HG03060 (cell line): ENCODE measurements around the gene RECK.
A peak's percentile ranks its signal among the peaks of the same experiment; 100 is the strongest.

Experiments
- ATAC-seq: cut with Tn5 transposase; IDR thresholded peaks from one replicate; pipeline ENCODE4 v1.9.1; 2021; ENCODE audit warnings: low read depth, moderate number of reproducible peaks; ENCODE audit not compliant: unreplicated experiment

RECK gene

GRCh38 chr9:36135741-36136271 is 99.1 kb downstream of the RECK start:
- no peak for ATAC-seq

DNA sequence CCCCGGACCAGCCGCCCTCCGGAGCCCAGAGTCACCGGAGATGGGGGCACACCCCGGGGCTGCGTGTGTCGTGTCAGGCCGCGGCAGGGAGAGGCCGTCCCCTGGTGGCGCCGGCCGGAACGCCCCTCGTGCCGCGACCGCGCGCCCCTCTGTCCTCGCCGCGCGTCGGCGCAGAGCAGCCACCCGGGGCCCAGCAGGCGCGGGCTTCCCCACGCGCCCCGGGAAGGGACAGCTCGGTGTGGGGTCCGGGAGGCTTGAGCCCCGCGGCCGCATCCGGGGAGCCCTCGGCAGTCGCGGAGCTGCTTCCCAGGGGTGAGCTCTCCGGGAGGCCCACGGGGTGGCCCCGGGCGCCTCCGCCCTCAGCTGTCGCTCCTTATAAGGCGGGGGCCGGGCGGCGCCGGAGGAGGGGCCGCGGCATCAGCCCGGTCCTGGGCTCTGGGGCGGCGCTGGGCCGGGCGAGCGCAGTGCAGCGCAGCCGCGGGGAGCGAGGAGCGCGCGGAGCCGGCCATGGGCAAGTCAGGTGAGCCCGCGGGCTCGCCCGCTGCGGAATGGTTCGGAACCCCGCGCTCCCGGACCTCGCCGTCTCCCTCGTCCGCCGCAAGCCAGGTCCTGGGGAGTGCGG is 99.7 kb downstream of the RECK start, which contains the start of gene GLIPR2:
Gene GLIPR2, plus strand, starts transcription at position 462 of the 622 bp plus-strand sequence. Its CDS starts 46 bp downstream, at position 508.
- ATAC-seq = no peak

DNA sequence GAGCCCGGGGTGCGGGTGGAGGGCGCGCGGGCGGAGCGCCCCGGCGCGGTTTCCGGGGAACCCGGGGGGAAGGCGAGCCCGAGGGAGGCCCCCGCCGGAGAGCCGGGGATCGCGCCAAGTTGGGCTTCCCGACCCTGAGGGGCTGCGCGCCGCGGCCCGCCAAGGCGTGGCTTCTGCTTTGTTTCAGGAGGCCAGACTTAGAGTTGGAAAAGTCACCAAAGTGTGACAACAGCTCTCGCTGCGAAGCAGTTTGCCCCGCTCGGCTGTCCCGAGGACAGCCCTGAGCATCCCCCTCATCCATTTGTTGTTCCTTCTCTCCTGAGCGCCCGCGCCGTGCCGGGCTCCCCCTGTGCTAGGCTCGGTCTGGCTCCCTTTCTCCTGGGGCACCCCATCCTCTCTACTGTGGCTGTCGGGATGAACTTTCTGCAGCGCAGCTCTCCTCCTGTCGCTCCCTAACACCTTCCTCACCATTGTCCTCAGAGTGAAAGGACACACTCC is 100.2 kb downstream of the RECK start:
- no peak for ATAC-seq

DNA sequence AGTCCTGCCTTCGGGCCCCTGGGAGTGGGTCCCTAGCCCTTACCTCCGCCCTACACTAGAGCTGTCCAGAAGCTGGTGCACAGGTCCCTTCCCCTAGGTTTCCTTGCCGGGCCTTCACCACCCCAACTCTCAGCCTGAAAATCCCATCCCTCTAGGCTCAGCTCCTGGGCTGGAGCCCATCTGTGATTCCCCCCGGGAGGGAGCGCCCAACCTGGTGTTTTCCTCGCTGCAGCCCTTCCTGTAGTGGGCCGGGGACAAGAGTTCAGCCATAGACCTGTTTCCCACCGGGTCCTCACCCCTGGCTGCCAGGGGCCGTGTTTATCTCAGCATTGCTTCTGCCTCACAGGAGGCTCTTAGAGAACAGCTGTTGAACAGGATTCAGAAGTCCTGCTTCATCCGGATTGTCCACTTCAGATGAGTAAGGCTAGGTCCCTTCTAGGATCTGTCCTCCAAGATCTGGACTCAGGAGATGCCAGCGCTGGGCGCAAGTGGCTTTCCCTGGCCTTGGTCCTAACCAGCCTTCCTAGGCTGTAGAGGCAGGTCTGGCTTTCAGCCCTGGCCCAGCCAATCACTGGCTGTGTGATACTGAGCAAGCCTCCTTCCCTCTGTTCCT is 100.8 kb downstream of the RECK start:
- ATAC-seq = no peak

GRCh38 chr9:36138496-36138895 is 101.8 kb downstream of the RECK start:
- no peak for ATAC-seq

DNA sequence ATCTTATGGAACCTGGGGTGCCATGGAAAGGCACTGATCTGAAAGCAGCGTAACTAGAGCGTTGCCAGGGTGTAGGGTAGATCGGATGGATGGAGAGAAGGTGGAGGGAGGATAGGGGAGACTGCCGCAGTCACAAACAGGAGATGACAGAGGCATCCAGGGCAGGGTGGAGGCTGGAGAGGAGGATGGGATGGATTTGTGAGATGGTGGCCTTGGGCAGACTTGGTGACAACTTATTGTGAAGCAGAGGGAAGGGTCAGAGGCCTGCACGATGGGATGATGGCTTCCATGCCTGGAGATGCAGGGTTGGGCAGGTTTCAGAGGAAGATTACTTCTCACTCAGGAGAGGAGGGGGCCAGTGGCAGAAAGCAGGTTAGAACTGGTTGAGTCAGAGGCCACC is 102.2 kb downstream of the RECK start:
- no peak for ATAC-seq

GRCh38 chr9:36140086-36141084 is 103.7 kb downstream of the RECK start:
- ATAC-seq = no peak

DNA sequence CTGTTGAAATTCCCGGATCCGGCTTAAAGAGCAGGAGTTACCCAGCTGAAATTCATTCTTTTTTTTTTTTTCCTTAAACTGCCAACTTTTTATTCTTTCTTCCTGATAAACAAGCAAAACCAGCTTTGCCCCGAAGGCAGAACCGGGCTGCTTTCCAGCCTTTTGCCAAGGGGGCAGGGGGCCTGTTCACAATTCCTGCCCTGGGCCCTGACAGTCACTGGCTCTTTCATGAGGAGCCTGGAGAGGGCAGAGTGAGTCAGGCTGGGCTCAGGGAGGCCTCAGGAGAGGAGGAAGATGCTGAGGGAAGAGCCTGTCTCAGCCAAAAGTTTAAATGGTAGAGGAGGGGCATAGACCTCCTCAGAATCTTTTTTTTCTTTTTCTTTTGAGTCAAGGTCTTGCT is 104.6 kb downstream of the RECK start:
- no peak for ATAC-seq

DNA sequence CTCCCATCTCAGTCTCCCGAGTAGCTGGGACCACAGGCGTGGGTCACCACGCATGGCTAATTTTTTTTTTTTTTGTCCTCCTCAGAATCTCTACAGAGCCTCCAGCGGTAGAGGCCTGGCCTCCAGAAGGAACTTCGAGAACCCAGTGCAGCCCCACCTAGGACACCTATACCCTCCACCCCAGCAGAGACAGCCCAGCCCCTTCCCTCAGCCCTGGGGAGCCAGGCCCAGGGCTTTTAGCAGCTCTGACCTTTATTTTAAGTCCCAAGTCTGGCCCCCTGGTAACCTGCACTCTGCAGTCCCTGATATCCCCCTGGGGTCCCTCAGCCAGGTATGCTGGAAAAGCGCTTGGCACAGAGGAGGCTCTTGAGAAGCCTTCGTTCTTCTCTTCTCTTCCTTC is 105.0 kb downstream of the RECK start:
- no peak for ATAC-seq

GRCh38 chr9:36142510-36143244 is 106.0 kb downstream of the RECK start:
- no peak for ATAC-seq

DNA sequence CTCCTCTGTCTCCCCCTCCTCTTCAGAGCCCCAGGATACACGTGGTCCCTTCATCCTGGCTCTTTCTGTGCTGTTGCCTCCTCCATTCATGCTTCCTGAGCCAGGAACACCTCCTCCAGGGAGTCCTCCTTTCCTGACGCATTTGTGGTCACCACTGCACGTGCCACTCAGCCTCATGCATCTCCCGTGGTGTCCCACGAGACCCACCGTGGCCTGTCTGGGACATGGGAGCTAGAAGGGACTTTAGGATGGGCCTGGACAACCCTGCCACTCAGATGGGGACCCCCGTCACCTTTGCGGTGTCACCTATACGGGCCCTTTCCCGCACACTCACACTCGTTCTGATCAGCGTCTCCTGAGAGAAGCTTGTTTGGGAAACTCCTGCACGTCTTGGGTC is 106.5 kb downstream of the RECK start:
- ATAC-seq = no peak

GRCh38 chr9:36144309-36145232 is 107.9 kb downstream of the RECK start:
- no peak for ATAC-seq

GRCh38 chr9:36145970-36146369 is 109.3 kb downstream of the RECK start:
- no peak for ATAC-seq

GRCh38 chr9:36146651-36147050 is 109.9 kb downstream of the RECK start:
- no peak for ATAC-seq

- no peak for ATAC-seq
Observed at GRCh38 chr9:36147441-36148175, 110.9 kb downstream of the RECK start.

GRCh38 chr9:36148311-36149051 is 111.8 kb downstream of the RECK start:
- ATAC-seq = peak; percentile 44

- ATAC-seq = no peak
Observed at GRCh38 chr9:36149197-36149596, 112.5 kb downstream of the RECK start.
